ENCODE data around the gene NR4A1. TPM values are rescaled to one million over a fixed set of nuclear protein-coding genes. Genes with fewer than 3 reads are reported as not detected.
A peak's percentile ranks its signal among the peaks of the same experiment; 100 is the strongest.

The NR4A1 gene
- total RNA-seq, 3 donors from 2014 or later (not counting 1 experiment from before 2014, with no cell fraction given) = 72.5 to 177 (median 96.7) TPM

GRCh38 chr12:52011602-52012214 lies 39.5 kb upstream of the NR4A1 start:
- H3K4me3 Mint-ChIP-seq = no peak overlapping the region
- H3K27ac Mint-ChIP-seq = peak overlapping the region in 1 of 2 donors; percentile 48
- Histone ChIP-seq H3K9me3 (ENCODE audit: control insufficient read depth, insufficient read depth, low read length) (no peaks in the 10 kb centered on the region), H3K27ac (ENCODE audit: low read length) (no peak overlapping the region), H3K4me1 (ENCODE audit: control insufficient read depth, insufficient read depth, low read length) (peaks cover 16% of the 10 kb centered on the region), H3K4me3 (ENCODE audit: low read length) (no peak overlapping the region), H3K36me3 (ENCODE audit: control insufficient read depth, insufficient read depth, low read length) (peaks cover 3% of the 10 kb centered on the region), H3K27me3 (ENCODE audit: control insufficient read depth, insufficient read depth, low read length) (no peaks in the 10 kb centered on the region)
- intact Hi-C loops (cut with micrococcal nuclease) = no loop called here
- ATAC-seq (no peak), DNase-seq (no peak)
- H3K4me1 Mint-ChIP-seq = peaks cover 14 to 18% of the 10 kb centered on the region in 2 donors
- TF ChIP-seq, protein P1, sequence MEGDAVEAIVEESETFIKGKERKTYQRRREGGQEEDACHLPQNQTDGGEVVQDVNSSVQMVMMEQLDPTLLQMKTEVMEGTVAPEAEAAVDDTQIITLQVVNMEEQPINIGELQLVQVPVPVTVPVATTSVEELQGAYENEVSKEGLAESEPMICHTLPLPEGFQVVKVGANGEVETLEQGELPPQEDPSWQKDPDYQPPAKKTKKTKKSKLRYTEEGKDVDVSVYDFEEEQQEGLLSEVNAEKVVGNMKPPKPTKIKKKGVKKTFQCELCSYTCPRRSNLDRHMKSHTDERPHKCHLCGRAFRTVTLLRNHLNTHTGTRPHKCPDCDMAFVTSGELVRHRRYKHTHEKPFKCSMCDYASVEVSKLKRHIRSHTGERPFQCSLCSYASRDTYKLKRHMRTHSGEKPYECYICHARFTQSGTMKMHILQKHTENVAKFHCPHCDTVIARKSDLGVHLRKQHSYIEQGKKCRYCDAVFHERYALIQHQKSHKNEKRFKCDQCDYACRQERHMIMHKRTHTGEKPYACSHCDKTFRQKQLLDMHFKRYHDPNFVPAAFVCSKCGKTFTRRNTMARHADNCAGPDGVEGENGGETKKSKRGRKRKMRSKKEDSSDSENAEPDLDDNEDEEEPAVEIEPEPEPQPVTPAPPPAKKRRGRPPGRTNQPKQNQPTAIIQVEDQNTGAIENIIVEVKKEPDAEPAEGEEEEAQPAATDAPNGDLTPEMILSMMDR (IDR thresholded peaks at IDR 0.05) = no peak
- WGBS (ENCODE audit: insufficient coverage) = 95% methylated on average over 7 of the region's 8 CpGs
- no peaks in the 10 kb centered on the region for H3K36me3 Mint-ChIP-seq
- H3K9me3 Mint-ChIP-seq = no peaks in the 10 kb centered on the region
- H3K27me3 Mint-ChIP-seq (ENCODE audit: low read depth in 2 of 2) = no peaks in the 10 kb centered on the region

GRCh38 chr12:52013626-52014310 lies 37.5 kb upstream of the NR4A1 start:
- H3K36me3 ChIP-seq (ENCODE audit: control insufficient read depth, insufficient read depth, low read length) = peaks cover 3% of the 10 kb centered on the region
- TF ChIP-seq, protein P1 (IDR thresholded peaks at IDR 0.05) = no peak
- no peak overlapping the region for H3K4me3 ChIP-seq (ENCODE audit: low read length)
- peak overlapping the region; percentile 13 to 73 for H3K27ac Mint-ChIP-seq
- H3K27me3 Mint-ChIP-seq (ENCODE audit: low read depth in 2 of 2) = no peaks in the 10 kb centered on the region
- H3K36me3 Mint-ChIP-seq = no peaks in the 10 kb centered on the region
- peak in 1 of 2 donors; percentile 23 for DNase-seq
- H3K4me3 Mint-ChIP-seq = peak overlapping the region; percentile 56
- peaks cover under 1 to 1% of the 10 kb centered on the region in 2 donors for H3K4me1 Mint-ChIP-seq
- H3K27ac ChIP-seq (ENCODE audit: low read length) = no peak overlapping the region
- intact Hi-C loops (cut with micrococcal nuclease) = no loop called here
- no peaks in the 10 kb centered on the region for H3K9me3 ChIP-seq (ENCODE audit: control insufficient read depth, insufficient read depth, low read length)
- peak in 1 of 3 donors; percentile 2 for ATAC-seq
- H3K4me1 ChIP-seq (ENCODE audit: control insufficient read depth, insufficient read depth, low read length) = no peaks in the 10 kb centered on the region
- H3K27me3 ChIP-seq (ENCODE audit: control insufficient read depth, insufficient read depth, low read length) = no peaks in the 10 kb centered on the region
- 87% methylated on average over 16 of the region's 16 CpGs for WGBS (ENCODE audit: insufficient coverage)
- no peaks in the 10 kb centered on the region for H3K9me3 Mint-ChIP-seq

- H3K36me3 ChIP-seq (ENCODE audit: control insufficient read depth, insufficient read depth, low read length) = peaks cover 3% of the 10 kb centered on the region
- ATAC-seq = peak in 2 of 3 donors; percentile 1 to 2
- H3K36me3 Mint-ChIP-seq = no peaks in the 10 kb centered on the region
- no peaks in the 10 kb centered on the region for H3K4me1 ChIP-seq (ENCODE audit: control insufficient read depth, insufficient read depth, low read length)
- peaks cover 0 to under 1% of the 10 kb centered on the region in 2 donors for H3K4me1 Mint-ChIP-seq
- H3K27ac ChIP-seq (ENCODE audit: low read length) = no peak overlapping the region
- TF ChIP-seq, protein P1 (IDR thresholded peaks at IDR 0.05) = no peak
- DNase-seq = peak in 1 of 2 donors; percentile 12
- no peaks in the 10 kb centered on the region for H3K9me3 ChIP-seq (ENCODE audit: control insufficient read depth, insufficient read depth, low read length)
- peak overlapping the region in 1 of 2 donors; percentile 85 for H3K27ac Mint-ChIP-seq
- no peaks in the 10 kb centered on the region for H3K27me3 ChIP-seq (ENCODE audit: control insufficient read depth, insufficient read depth, low read length)
- H3K4me3 Mint-ChIP-seq = no peak overlapping the region
- 95% methylated on average over 93 of the region's 93 CpGs for WGBS (ENCODE audit: insufficient coverage)
- H3K9me3 Mint-ChIP-seq = no peaks in the 10 kb centered on the region
- H3K27me3 Mint-ChIP-seq (ENCODE audit: low read depth in 2 of 2) = no peaks in the 10 kb centered on the region
- intact Hi-C loops (cut with micrococcal nuclease) = no loop called here
- no peak overlapping the region for H3K4me3 ChIP-seq (ENCODE audit: low read length)
Measured at GRCh38 chr12:52014567-52015530, 36.4 kb upstream of the NR4A1 start.

Measured in natural killer cell (primary cell).